DMS53 treated with DMSO at 0.1 percent for 48 hours (cell line): ENCODE measurements around the gene PIK3R6.

ENCODE experiments used
- DNase-seq: peaks from one replicate; lab custom pipeline; 2025; ENCODE audit not compliant: unreplicated experiment; lab: John Stamatoyannopoulos, UW

Gene PIK3R6

GRCh38 chr17:8798846-8799569, 68.5 kb downstream of the PIK3R6 start, which contains the start of gene MFSD6L:
Gene MFSD6L (minus strand): TSS chr17:8799365. CDS start chr17:8799120, 245 bp downstream.
- no peak for DNase-seq

GRCh38 chr17:8798176-8798845, 69.2 kb downstream of the PIK3R6 start:
- no peak for DNase-seq

- no peak for DNase-seq
Observed at GRCh38 chr17:8797621-8798175, 69.8 kb downstream of the PIK3R6 start.

- DNase-seq: no peak
Observed at GRCh38 chr17:8794636-8795035, 72.8 kb downstream of the PIK3R6 start.

- no peak for DNase-seq
Observed at GRCh38 chr17:8793649-8794048, 73.8 kb downstream of the PIK3R6 start.

GRCh38 chr17:8792646-8793045, 74.8 kb downstream of the PIK3R6 start:
- DNase-seq: no peak

GRCh38 chr17:8791910-8792270, 75.6 kb downstream of the PIK3R6 start:
- no peak for DNase-seq

- DNase-seq: no peak
Observed at GRCh38 chr17:8791248-8791909, 76.1 kb downstream of the PIK3R6 start.

GRCh38 chr17:8789743-8790142, 77.7 kb downstream of the PIK3R6 start:
- DNase-seq: no peak

- DNase-seq: no peak
Observed at GRCh38 chr17:8788998-8789397, 78.5 kb downstream of the PIK3R6 start.

- DNase-seq: peak; percentile 41
Observed at GRCh38 chr17:8785547-8786413, 81.7 kb downstream of the PIK3R6 start.

- DNase-seq: no peak
Observed at GRCh38 chr17:8782176-8782575, 85.3 kb downstream of the PIK3R6 start.

- DNase-seq: no peak
Observed at GRCh38 chr17:8781776-8782175, 85.7 kb downstream of the PIK3R6 start.

GRCh38 chr17:8776881-8777280, 90.6 kb downstream of the PIK3R6 start:
- no peak for DNase-seq

GRCh38 chr17:8776248-8776647, 91.2 kb downstream of the PIK3R6 start:
- DNase-seq: no peak

- DNase-seq: no peak
Observed at GRCh38 chr17:8766731-8767130, 100.7 kb downstream of the PIK3R6 start.

- no peak for DNase-seq
Observed at GRCh38 chr17:8762012-8762411, 105.5 kb downstream of the PIK3R6 start.

- DNase-seq: no peak
Observed at GRCh38 chr17:8758137-8758596, 109.3 kb downstream of the PIK3R6 start, which contains the start of gene SPDYE4. Gene SPDYE4 (minus strand): TSS chr17:8758546. CDS start chr17:8758382, 164 bp downstream.

GRCh38 chr17:8757189-8757588, 110.3 kb downstream of the PIK3R6 start:
- no peak for DNase-seq

- DNase-seq: no peak
Observed at GRCh38 chr17:8755590-8756255, 111.8 kb downstream of the PIK3R6 start.
